IMR-90 (cell line): ENCODE data around the gene ART4. TPM values are rescaled to one million over a fixed set of nuclear protein-coding genes. Genes with fewer than 3 reads are reported as not detected.

Experiments
- ATAC-seq: fragments of 200-7000 bp; cut with Tn5 transposase; 2 replicates; pipeline ENCODE4 v1.9.1; 2020; ENCODE audit warnings: low read depth, mild to moderate bottlenecking, moderate library complexity
- BruUV-seq: library from RNA; stranded (reverse); fragments of 400-500 nt; replicated peaks from 2 replicates; lab custom pipeline; 2021; lab: Mats Ljungman, UMichigan
- CTCF ChIA-PET: fragments of 300-600 bp; formaldehyde crosslinking; extraction: SDS; loops from one replicate; lab custom pipeline; 2021; ENCODE audit warnings: antibody characterized with exemption; lab: Yijun Ruan, JAX
- POLR2A ChIA-PET: fragments of 300-600 bp; sonication (Branson Sonifier 250); formaldehyde crosslinking; loops from one replicate; lab custom pipeline; 2022; ENCODE audit warnings: antibody characterized with exemption; ENCODE audit not compliant: unreplicated experiment; lab: Charles Lee
- DNase-seq: peaks from one replicate; pipeline ENCODE4 v3.0.0; 2013
- H2AFZ ChIP-seq: replicated peaks from 2 replicates; pipeline ENCODE3; 2013; ENCODE audit warnings: low read length, mild to moderate bottlenecking; ENCODE audit not compliant: poor library complexity
- H2AK5ac ChIP-seq: 2 replicates; pipeline ENCODE4 v1.6.1; 2013; ENCODE audit warnings: low read depth, low read length, inconsistent platforms
- H2AK9ac ChIP-seq: replicated peaks from 2 replicates; pipeline ENCODE3; 2013; ENCODE audit warnings: mild to moderate bottlenecking, low read depth, low read length, moderate library complexity; ENCODE audit not compliant: poor library complexity
- H2BK120ac ChIP-seq: 2 replicates; pipeline ENCODE4 v1.6.1; 2013; ENCODE audit warnings: low read depth, low read length, inconsistent platforms
- H2BK15ac ChIP-seq: 3 replicates; pipeline ENCODE4 v1.6.1; 2013; ENCODE audit warnings: low read depth, low read length, inconsistent platforms
- H2BK20ac ChIP-seq: 2 replicates; pipeline ENCODE4 v1.6.1; 2013; ENCODE audit warnings: low read depth, mild to moderate bottlenecking, inconsistent platforms, low read length, moderate library complexity
- H2BK5ac ChIP-seq: 2 replicates; pipeline ENCODE4 v1.6.1; 2013; ENCODE audit warnings: mild to moderate bottlenecking, low read depth, low read length, inconsistent platforms; ENCODE audit not compliant: poor library complexity, severe bottlenecking
- H3K14ac ChIP-seq: replicated peaks from 2 replicates; pipeline ENCODE4 v1.6.1; 2013; ENCODE audit warnings: low read depth, low read length, inconsistent platforms
- H3K18ac ChIP-seq: 2 replicates; pipeline ENCODE4 v1.6.1; 2013; ENCODE audit warnings: low read depth, low read length, control low read depth
- H3K23ac ChIP-seq: 2 replicates; pipeline ENCODE4 v1.6.1; 2013; ENCODE audit warnings: low read depth, low read length, inconsistent platforms
- H3K27ac ChIP-seq: 2 replicates; pipeline ENCODE4 v1.5.1; 2013; ENCODE audit warnings: mild to moderate bottlenecking, control low read depth, low read length; ENCODE audit not compliant: insufficient read depth
- H3K27me3 ChIP-seq: 2 replicates; pipeline ENCODE4 v1.6.1; 2013; ENCODE audit warnings: low read length; ENCODE audit not compliant: control insufficient read depth, insufficient read depth
- H3K36me3 ChIP-seq: 2 replicates; pipeline ENCODE4 v1.6.1; 2013; ENCODE audit warnings: low read length, mixed read lengths; ENCODE audit not compliant: control insufficient read depth, insufficient read depth
- H3K4ac ChIP-seq: 2 replicates; pipeline ENCODE4 v1.6.1; 2013; ENCODE audit warnings: low read depth, low read length, inconsistent platforms
- H3K4me1 ChIP-seq: 2 replicates; pipeline ENCODE4 v1.6.1; 2013; ENCODE audit warnings: low read length, mixed read lengths; ENCODE audit not compliant: control insufficient read depth, insufficient read depth
- H3K4me2 ChIP-seq: 2 replicates; pipeline ENCODE4 v1.6.1; 2013; ENCODE audit warnings: low read depth, mild to moderate bottlenecking, control low read depth, low read length, moderate library complexity
- H3K4me3 ChIP-seq: 2 replicates; pipeline ENCODE4 v1.5.1; 2013; ENCODE audit warnings: low read depth, mild to moderate bottlenecking, control low read depth, low read length, moderate library complexity; ENCODE audit not compliant: insufficient read depth
- H3K56ac ChIP-seq: 2 replicates; pipeline ENCODE4 v1.6.1; 2013; ENCODE audit warnings: low read length, inconsistent platforms; ENCODE audit not compliant: insufficient read depth; ENCODE audit errors: extremely low read depth
- H3K79me1 ChIP-seq, 2 experiments: 2 replicates each; pipeline ENCODE4 v1.6.1; 2013; ENCODE audit warnings: low read length in 2 of 2, inconsistent platforms in 1 of 2, low read depth in 1 of 2
- H3K9ac ChIP-seq: 2 replicates; pipeline ENCODE4 v1.6.1; 2013; ENCODE audit warnings: low read depth, low read length, control low read depth
- H3K9me1 ChIP-seq: 2 replicates; pipeline ENCODE4 v1.6.1; 2013; ENCODE audit warnings: low read length, inconsistent platforms; ENCODE audit not compliant: insufficient read depth
- H3K9me3 ChIP-seq: 2 replicates; pipeline ENCODE4 v1.6.1; 2013; ENCODE audit warnings: low read length; ENCODE audit not compliant: control insufficient read depth, insufficient read depth
- H4K20me1 ChIP-seq: 2 replicates; pipeline ENCODE4 v1.6.1; 2013; ENCODE audit warnings: low read length, inconsistent platforms; ENCODE audit not compliant: insufficient read depth
- H4K5ac ChIP-seq: 2 replicates; pipeline ENCODE4 v1.6.1; 2013; ENCODE audit warnings: mild to moderate bottlenecking, low read depth, low read length, control low read depth
- H4K8ac ChIP-seq, 2 experiments: 2 replicates each; pipeline ENCODE4 v1.6.1; 2013; ENCODE audit warnings: low read depth in 2 of 2, low read length in 2 of 2, control low read depth in 1 of 2, inconsistent platforms in 1 of 2
- H4K91ac ChIP-seq: 2 replicates; pipeline ENCODE4 v1.6.1; 2013; ENCODE audit warnings: low read depth, low read length, inconsistent platforms; ENCODE audit not compliant: insufficient read depth
- BHLHE40 ChIP-seq: fragments of 150-350 bp; IDR thresholded peaks from 2 replicates; pipeline ENCODE4 v1.6.1; 2016; ENCODE audit warnings: mild to moderate bottlenecking, low read depth, low read length
- CEBPB ChIP-seq: IDR thresholded peaks from 2 replicates; pipeline ENCODE4 v1.6.1; 2012; ENCODE audit warnings: low read depth, low read length, improper control_type of control experiment
- CHD1 ChIP-seq: IDR thresholded peaks from 2 replicates; pipeline ENCODE4 v1.6.1; 2012; ENCODE audit warnings: low read depth, low read length, improper control_type of control experiment
- WGBS, 2 experiments: methylation state at CpG; one replicate each; pipeline versions ENCODE4 v1.1.5 to v1.1.7; 2013; ENCODE audit warnings: missing lambda C conversion rate in 2 of 2; ENCODE audit not compliant: insufficient read length in 1 of 2; ENCODE audit errors: extremely low coverage in 2 of 2; 5-methylcytosine and 5-hydroxymethylcytosine counted together
- dilution Hi-C: fragments of 300-500 bp; cut with HindIII; formaldehyde crosslinking; loops from one replicate; pipeline ENCODE4 v1.14.3; 2018; ENCODE audit warnings: low sequenced_read_pairs; ENCODE audit not compliant: unreplicated experiment
- in situ Hi-C: fragments of 300-500 bp; cut with MboI; formaldehyde crosslinking; loops from 3 replicates; pipeline ENCODE4 v1.14.3; 2019; ENCODE audit warnings: low sequenced_read_pairs, inconsistent platforms, mixed read lengths
- intact Hi-C: fragments of 100-400 bp; cut with micrococcal nuclease; formaldehyde crosslinking; loops from 2 replicates; pipeline ENCODE4 v1.10.0; 2022
- polyA plus RNA-seq, 3 experiments: library from polyadenylated mRNA; depleted of rRNA; stranded (reverse); fragments of >200 nt; gene quantifications; 2 replicates each; pipeline ENCODE4 v1.2.3, GENCODE V29; 2012; ENCODE audit warnings: low replicate concordance in 1 of 3
- total RNA-seq: library from RNA; depleted of rRNA; stranded (reverse); fragments of >200 nt; gene quantifications from 2 replicates; pipeline ENCODE4 v1.2.3, GENCODE V29; 2012
- TF ChIP-seq, protein P1 (sequence below): fragments of 150-350 bp; IDR thresholded peaks from 2 replicates; pipeline ENCODE4 v1.6.1; 2017; ENCODE audit warnings: mild to moderate bottlenecking, antibody characterized with exemption, low read length, low read depth

Gene ART4
- total and polyA plus RNA-seq, 2 of the 4 experiments (the other 2 are of a cell fraction) = not detected

DNA sequence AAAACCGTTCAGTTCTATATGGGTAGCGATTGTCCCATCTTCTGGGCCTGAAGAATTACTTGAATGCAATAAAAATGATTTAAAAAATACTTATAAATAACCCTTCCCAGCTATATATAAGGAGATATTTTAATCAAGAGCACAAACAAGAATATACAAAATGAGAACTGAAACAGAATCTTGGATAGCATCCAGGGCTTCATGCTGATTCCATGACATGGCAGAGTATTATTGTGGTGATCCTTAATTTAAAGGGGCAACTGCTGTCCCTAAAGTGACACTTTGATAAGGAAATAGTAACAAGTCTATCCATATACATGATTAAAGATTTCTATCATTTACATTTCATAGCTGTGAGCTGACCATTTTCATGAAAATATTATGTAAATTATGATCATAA lies 58.9 kb downstream of the ART4 start:
- Histone ChIP-seq H3K9ac (no peak overlapping the region), H3K18ac (no peak overlapping the region), H4K20me1 (no peaks in the 10 kb centered on the region), H3K23ac (no peak overlapping the region), H3K9me3 (no peaks in the 10 kb centered on the region), H3K9me1 (peaks cover 3% of the 10 kb centered on the region; the same call in 1 of the 2 replicates), H3K4me2 (no peak overlapping the region), H4K5ac (no peak overlapping the region), H4K91ac (no peak overlapping the region), H2AK9ac (no peak overlapping the region), H3K27ac (no peak overlapping the region), H3K27me3 (no peaks in the 10 kb centered on the region), H2BK120ac (no peak overlapping the region), H2BK15ac (no peak overlapping the region), H2BK5ac (no peak overlapping the region), H3K36me3 (peaks cover 18% of the 10 kb centered on the region), H3K79me1 (no peaks in the 10 kb centered on the region), H4K8ac (no peak overlapping the region), H2BK20ac (no peak overlapping the region), H3K56ac (no peak overlapping the region), H3K14ac (no peak overlapping the region), H3K4me3 (no peak overlapping the region), H3K4me1 (peaks cover 3% of the 10 kb centered on the region), H2AK5ac (no peak overlapping the region), H3K4ac (no peak overlapping the region), H2AFZ (no peak overlapping the region)
- BruUV-seq = no TSS peak
- in situ Hi-C loops = loop anchor here (25.0 kb wide), 2 partner anchors 397 to 1103 kb away; partner anchors contain the start of gene STRAP
- no CpG with 5 or more reads among the region's 2 CpGs for WGBS, 2 experiments
- ChIA-PET POLR2A (no interaction called here), CTCF (no interaction called here)
- dilution Hi-C loops = no loop called here
- intact Hi-C loops = no loop called here
- ATAC-seq = no peak
- no peak for DNase-seq
- TF ChIP-seq BHLHE40 = no peak
- no peak for TF ChIP-seq CEBPB
- TF ChIP-seq, protein P1, sequence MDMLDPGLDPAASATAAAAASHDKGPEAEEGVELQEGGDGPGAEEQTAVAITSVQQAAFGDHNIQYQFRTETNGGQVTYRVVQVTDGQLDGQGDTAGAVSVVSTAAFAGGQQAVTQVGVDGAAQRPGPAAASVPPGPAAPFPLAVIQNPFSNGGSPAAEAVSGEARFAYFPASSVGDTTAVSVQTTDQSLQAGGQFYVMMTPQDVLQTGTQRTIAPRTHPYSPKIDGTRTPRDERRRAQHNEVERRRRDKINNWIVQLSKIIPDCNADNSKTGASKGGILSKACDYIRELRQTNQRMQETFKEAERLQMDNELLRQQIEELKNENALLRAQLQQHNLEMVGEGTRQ = no peak
- no peak for TF ChIP-seq CHD1
